RKO (cell line): Measurements from ENCODE around the gene CNTNAP2.
A peak's percentile ranks its signal among the peaks of the same experiment; 100 is the strongest.

Source experiments
- DNase-seq: peaks from one replicate; pipeline ENCODE4 v3.0.0-alpha.2; 2016; ENCODE audit warnings: low spot score

The CNTNAP2 gene

GRCh38 chr7:146116521-146117222 lies at the start of gene CNTNAP2:
Gene CNTNAP2 (plus strand): TSS chr7:146116801. CDS start chr7:146116877, 76 bp downstream.
- DNase-seq = no peak

GRCh38 chr7:146067880-146068279 lies 48.7 kb upstream of the CNTNAP2 start:
- no peak for DNase-seq

GRCh38 chr7:146074195-146074765 lies 42.3 kb upstream of the CNTNAP2 start:
- no peak for DNase-seq

GRCh38 chr7:146076344-146076743 lies 40.3 kb upstream of the CNTNAP2 start:
- no peak for DNase-seq

GRCh38 chr7:146084086-146084485 lies 32.5 kb upstream of the CNTNAP2 start:
- DNase-seq = no peak

GRCh38 chr7:146090023-146090645 lies 26.5 kb upstream of the CNTNAP2 start:
- DNase-seq = peak; percentile 71

GRCh38 chr7:146094356-146094755 lies 22.2 kb upstream of the CNTNAP2 start:
- no peak for DNase-seq

- DNase-seq = peak; percentile 48
These were observed 19.6 kb upstream of the CNTNAP2 start for GRCh38 chr7:146096994-146097393.

- DNase-seq = no peak
These were observed 10.3 kb upstream of the CNTNAP2 start for GRCh38 chr7:146106319-146106718.

- no peak for DNase-seq
These were observed 3.8 kb upstream of the CNTNAP2 start for GRCh38 chr7:146112755-146113154.

- DNase-seq = no peak
These were observed 1.1 kb upstream of the CNTNAP2 start for GRCh38 chr7:146115548-146115850.

GRCh38 chr7:146115851-146116520 lies 615 bp upstream of the CNTNAP2 start:
- no peak for DNase-seq

GRCh38 chr7:146117576-146117975 lies 975 bp downstream of the CNTNAP2 start:
- no peak for DNase-seq

GRCh38 chr7:146119002-146119401 lies 2.4 kb downstream of the CNTNAP2 start:
- DNase-seq = no peak

- DNase-seq = no peak
These were observed 7.1 kb downstream of the CNTNAP2 start for GRCh38 chr7:146123715-146124114.

- DNase-seq = no peak
These were observed 10.3 kb downstream of the CNTNAP2 start for GRCh38 chr7:146126767-146127509.

- DNase-seq = no peak
These were observed 12.7 kb downstream of the CNTNAP2 start for GRCh38 chr7:146129296-146129695.

- DNase-seq = no peak
These were observed 13.4 kb downstream of the CNTNAP2 start for GRCh38 chr7:146129997-146130396.

GRCh38 chr7:146131701-146132100 lies 15.1 kb downstream of the CNTNAP2 start:
- no peak for DNase-seq

- DNase-seq = no peak
These were observed 19.8 kb downstream of the CNTNAP2 start for GRCh38 chr7:146136357-146136875.

GRCh38 chr7:146138926-146139325 lies 22.3 kb downstream of the CNTNAP2 start:
- DNase-seq = no peak

- DNase-seq = peak; percentile 9
These were observed 30.4 kb downstream of the CNTNAP2 start for GRCh38 chr7:146146831-146147486.
